ENCODE data around the gene TBX15.

Gene TBX15

DNA sequence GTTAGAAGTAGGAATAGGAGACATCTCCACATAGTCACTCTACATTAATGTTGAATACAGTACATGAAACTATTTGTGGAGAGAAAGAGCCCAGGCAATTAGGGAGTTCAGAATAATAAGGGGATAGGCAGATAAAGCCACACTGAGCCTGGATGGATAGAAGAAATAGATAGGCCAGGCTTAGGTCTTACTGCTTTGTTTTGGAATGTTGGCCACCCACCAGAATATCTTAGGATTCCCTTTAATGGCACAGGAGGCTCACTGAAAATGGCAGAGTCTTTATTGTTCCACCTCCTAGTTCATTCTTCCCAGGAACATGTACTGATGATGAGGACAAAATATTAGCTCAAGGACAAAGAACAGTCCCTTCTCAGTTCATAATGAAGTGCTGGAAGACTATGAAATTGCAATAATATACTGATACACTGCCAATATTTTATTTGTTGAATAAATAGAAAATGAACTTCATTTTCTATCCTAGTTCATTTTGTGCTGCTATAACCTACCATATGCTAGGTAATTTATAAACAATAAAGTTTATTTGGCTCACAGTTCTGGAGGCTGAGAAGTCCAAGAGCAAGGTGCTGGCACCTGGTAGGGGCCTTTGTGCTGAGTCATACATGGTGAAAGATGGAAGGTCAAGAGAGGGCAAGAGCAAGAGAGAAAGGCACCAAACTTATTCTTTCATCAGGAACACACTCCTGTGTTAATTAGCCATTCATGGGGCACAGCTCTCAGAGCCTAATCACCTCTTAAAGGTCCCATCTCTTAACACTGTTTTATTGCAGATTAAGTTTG, 87.3 kb downstream of the TBX15 start:
- Histone ChIP-seq H3K9ac (ENCODE audit: low read length) (no peak overlapping the region), H3K9me3 (replicated peaks; ENCODE audit: insufficient read depth, low read length) (no peaks in the 10 kb centered on the region), H3K4me2 (ENCODE audit: low read depth, low read length) (no peak overlapping the region), H3K36me3 (replicated peaks; ENCODE audit: insufficient read depth, low read length) (no peaks in the 10 kb centered on the region), H3K9me2 (replicated peaks; ENCODE audit: insufficient read depth, low read length) (no peaks in the 10 kb centered on the region), H3F3A (ENCODE audit: insufficient read depth, low read length) (no peaks in the 10 kb centered on the region), H3K4me3 (ENCODE audit: low read length) (no peak overlapping the region), H3K79me2 (ENCODE audit: low read length) (no peaks in the 10 kb centered on the region), H3K27ac (ENCODE audit: low read length) (no peak overlapping the region), H4K20me1 (ENCODE audit: insufficient read depth, low read length) (no peaks in the 10 kb centered on the region), H3K4me1 (ENCODE audit: low read length) (no peaks in the 10 kb centered on the region), H2AFZ (ENCODE audit: low read length) (no peak overlapping the region), H3K27me3 (replicated peaks; ENCODE audit: insufficient read depth, low read length) (no peaks in the 10 kb centered on the region)
- TF ChIP-seq EZH2phosphoT487 (IDR thresholded peaks at IDR 0.05; ENCODE audit: low read length) = no peak
- TF ChIP-seq, protein P1, sequence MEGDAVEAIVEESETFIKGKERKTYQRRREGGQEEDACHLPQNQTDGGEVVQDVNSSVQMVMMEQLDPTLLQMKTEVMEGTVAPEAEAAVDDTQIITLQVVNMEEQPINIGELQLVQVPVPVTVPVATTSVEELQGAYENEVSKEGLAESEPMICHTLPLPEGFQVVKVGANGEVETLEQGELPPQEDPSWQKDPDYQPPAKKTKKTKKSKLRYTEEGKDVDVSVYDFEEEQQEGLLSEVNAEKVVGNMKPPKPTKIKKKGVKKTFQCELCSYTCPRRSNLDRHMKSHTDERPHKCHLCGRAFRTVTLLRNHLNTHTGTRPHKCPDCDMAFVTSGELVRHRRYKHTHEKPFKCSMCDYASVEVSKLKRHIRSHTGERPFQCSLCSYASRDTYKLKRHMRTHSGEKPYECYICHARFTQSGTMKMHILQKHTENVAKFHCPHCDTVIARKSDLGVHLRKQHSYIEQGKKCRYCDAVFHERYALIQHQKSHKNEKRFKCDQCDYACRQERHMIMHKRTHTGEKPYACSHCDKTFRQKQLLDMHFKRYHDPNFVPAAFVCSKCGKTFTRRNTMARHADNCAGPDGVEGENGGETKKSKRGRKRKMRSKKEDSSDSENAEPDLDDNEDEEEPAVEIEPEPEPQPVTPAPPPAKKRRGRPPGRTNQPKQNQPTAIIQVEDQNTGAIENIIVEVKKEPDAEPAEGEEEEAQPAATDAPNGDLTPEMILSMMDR (IDR thresholded peaks at IDR 0.05; ENCODE audit: low read length) = no peak
- TF ChIP-seq EZH2 (optimal IDR thresholded peaks at IDR 0.05; ENCODE audit: low read depth, low read length) = no peak
- no peak for DNase-seq

DNA sequence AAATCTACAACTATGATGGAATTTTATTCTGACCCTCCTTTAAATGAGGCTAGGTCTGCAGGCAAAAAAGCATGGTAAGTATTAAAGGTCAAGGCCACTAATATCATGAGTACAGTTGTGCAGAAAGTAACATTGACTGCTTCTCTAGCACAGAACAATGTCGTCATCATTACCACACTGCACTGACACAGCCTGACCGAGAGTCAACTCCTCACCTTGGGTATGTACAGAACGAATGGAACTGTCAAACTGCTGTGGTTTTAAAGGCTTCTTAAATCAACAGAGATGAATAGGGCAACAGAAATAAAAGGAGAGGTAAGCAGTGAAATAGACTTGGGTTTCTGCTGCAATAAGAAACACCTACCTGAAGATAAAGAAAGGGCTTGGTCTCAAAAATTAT, 88.8 kb downstream of the TBX15 start:
- H3K4me3 ChIP-seq (ENCODE audit: low read length) = no peak overlapping the region
- no peaks in the 10 kb centered on the region for H3K9me2 ChIP-seq (replicated peaks; ENCODE audit: insufficient read depth, low read length)
- H2AFZ ChIP-seq (ENCODE audit: low read length) = no peak overlapping the region
- no peak overlapping the region for H3K4me2 ChIP-seq (ENCODE audit: low read depth, low read length)
- no peak for DNase-seq
- no peaks in the 10 kb centered on the region for H3K79me2 ChIP-seq (ENCODE audit: low read length)
- no peaks in the 10 kb centered on the region for H4K20me1 ChIP-seq (ENCODE audit: insufficient read depth, low read length)
- no peaks in the 10 kb centered on the region for H3K27me3 ChIP-seq (replicated peaks; ENCODE audit: insufficient read depth, low read length)
- H3F3A ChIP-seq (ENCODE audit: insufficient read depth, low read length) = no peaks in the 10 kb centered on the region
- no peak overlapping the region for H3K9ac ChIP-seq (ENCODE audit: low read length)
- no peak overlapping the region for H3K27ac ChIP-seq (ENCODE audit: low read length)
- H3K36me3 ChIP-seq (replicated peaks; ENCODE audit: insufficient read depth, low read length) = no peaks in the 10 kb centered on the region
- no peaks in the 10 kb centered on the region for H3K9me3 ChIP-seq (replicated peaks; ENCODE audit: insufficient read depth, low read length)
- TF ChIP-seq, protein P1 (IDR thresholded peaks at IDR 0.05; ENCODE audit: low read length) = no peak
- no peak for TF ChIP-seq EZH2 (optimal IDR thresholded peaks at IDR 0.05; ENCODE audit: low read depth, low read length)
- TF ChIP-seq EZH2phosphoT487 (IDR thresholded peaks at IDR 0.05; ENCODE audit: low read length) = no peak
- H3K4me1 ChIP-seq (ENCODE audit: low read length) = no peaks in the 10 kb centered on the region

DNA sequence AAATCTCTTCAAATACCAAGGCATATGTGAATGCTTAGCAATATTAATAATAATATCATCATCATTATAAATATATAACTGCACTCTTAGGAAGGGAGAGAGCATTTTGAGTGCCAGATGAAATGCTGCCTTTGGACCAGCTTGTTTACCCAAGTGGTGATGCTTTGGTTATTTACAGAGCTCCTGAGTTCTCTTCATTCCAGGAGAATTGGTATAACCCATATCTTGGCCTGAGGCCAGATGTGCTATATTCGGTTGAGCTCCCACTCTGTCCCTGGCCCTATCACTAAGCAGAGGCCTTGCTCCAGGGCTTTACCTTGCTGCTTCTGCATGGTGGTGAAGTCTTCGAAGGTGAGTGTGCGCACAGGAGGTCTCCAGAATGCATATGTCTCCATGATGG, 89.4 kb downstream of the TBX15 start:
- Histone ChIP-seq H3K4me3 (ENCODE audit: low read length) (no peak overlapping the region), H3K79me2 (ENCODE audit: low read length) (no peaks in the 10 kb centered on the region), H3K27ac (ENCODE audit: low read length) (no peak overlapping the region), H2AFZ (ENCODE audit: low read length) (no peak overlapping the region), H3K4me1 (ENCODE audit: low read length) (no peaks in the 10 kb centered on the region), H3K4me2 (ENCODE audit: low read depth, low read length) (no peak overlapping the region), H3K9me2 (replicated peaks; ENCODE audit: insufficient read depth, low read length) (no peaks in the 10 kb centered on the region), H3K9me3 (replicated peaks; ENCODE audit: insufficient read depth, low read length) (no peaks in the 10 kb centered on the region), H4K20me1 (ENCODE audit: insufficient read depth, low read length) (no peaks in the 10 kb centered on the region), H3K36me3 (replicated peaks; ENCODE audit: insufficient read depth, low read length) (no peaks in the 10 kb centered on the region), H3K9ac (ENCODE audit: low read length) (no peak overlapping the region), H3K27me3 (replicated peaks; ENCODE audit: insufficient read depth, low read length) (no peaks in the 10 kb centered on the region), H3F3A (ENCODE audit: insufficient read depth, low read length) (no peaks in the 10 kb centered on the region)
- TF ChIP-seq EZH2 (optimal IDR thresholded peaks at IDR 0.05; ENCODE audit: low read depth, low read length) (no peak), EZH2phosphoT487 (IDR thresholded peaks at IDR 0.05; ENCODE audit: low read length) (no peak)
- TF ChIP-seq, protein P1 (IDR thresholded peaks at IDR 0.05; ENCODE audit: low read length) = no peak
- DNase-seq = no peak
